ENCODE data around the gene HTRA3.

HTRA3 gene

GRCh38 chr4:8228319-8229250 is 41.0 kb upstream of the HTRA3 start:
- no peak for TF ChIP-seq CTCF (IDR thresholded peaks at IDR 0.05; ENCODE audit: unreplicated experiment in 3 of 3)
- peaks cover 10% of the 10 kb centered on the region for H3K27me3 Mint-ChIP-seq (ENCODE audit: low read depth)
- no peak overlapping the region for H3K4me3 Mint-ChIP-seq
- no peaks in the 10 kb centered on the region for H3K9me3 Mint-ChIP-seq
- peaks cover 3% of the 10 kb centered on the region for H3K36me3 Mint-ChIP-seq (ENCODE audit: low read depth)
- H3K4me1 Mint-ChIP-seq = peaks cover 36% of the 10 kb centered on the region
- H3K27ac Mint-ChIP-seq = no peak overlapping the region

- H3K27me3 Mint-ChIP-seq (ENCODE audit: low read depth) = peaks cover 4% of the 10 kb centered on the region
- H3K9me3 Mint-ChIP-seq = no peaks in the 10 kb centered on the region
- peaks cover 29% of the 10 kb centered on the region for H3K4me1 Mint-ChIP-seq
- no peak overlapping the region for H3K4me3 Mint-ChIP-seq
- H3K36me3 Mint-ChIP-seq (ENCODE audit: low read depth) = peaks cover 2% of the 10 kb centered on the region
- no peak for TF ChIP-seq CTCF (IDR thresholded peaks at IDR 0.05; ENCODE audit: unreplicated experiment in 3 of 3)
- no peak overlapping the region for H3K27ac Mint-ChIP-seq
These were observed 40.1 kb upstream of the HTRA3 start for GRCh38 chr4:8229331-8229975.

GRCh38 chr4:8230033-8230432 is 39.5 kb upstream of the HTRA3 start:
- Mint-ChIP-seq H3K36me3 (ENCODE audit: low read depth) (no peaks in the 10 kb centered on the region), H3K4me1 (peaks cover 25% of the 10 kb centered on the region), H3K4me3 (no peak overlapping the region), H3K27ac (peak overlapping the region in 1 of 3 experiments; percentile 34), H3K9me3 (no peaks in the 10 kb centered on the region), H3K27me3 (ENCODE audit: low read depth) (peaks cover 4% of the 10 kb centered on the region)
- no peak for TF ChIP-seq CTCF (IDR thresholded peaks at IDR 0.05; ENCODE audit: unreplicated experiment in 3 of 3)

GRCh38 chr4:8230891-8231290 is 38.7 kb upstream of the HTRA3 start:
- TF ChIP-seq CTCF (IDR thresholded peaks at IDR 0.05; ENCODE audit: unreplicated experiment in 3 of 3) = no peak
- Mint-ChIP-seq H3K27ac (peak overlapping the region in 2 of 3 experiments; percentile 34 to 36), H3K9me3 (no peaks in the 10 kb centered on the region), H3K4me3 (no peak overlapping the region), H3K4me1 (peaks cover 19% of the 10 kb centered on the region), H3K36me3 (ENCODE audit: low read depth) (no peaks in the 10 kb centered on the region), H3K27me3 (ENCODE audit: low read depth) (peaks cover 4% of the 10 kb centered on the region)

- TF ChIP-seq CTCF (IDR thresholded peaks at IDR 0.05; ENCODE audit: unreplicated experiment in 3 of 3) = no peak
- H3K27me3 Mint-ChIP-seq (ENCODE audit: low read depth) = peaks cover 4% of the 10 kb centered on the region
These were observed 38.0 kb upstream of the HTRA3 start for GRCh38 chr4:8231551-8232049.

More at GRCh38 chr4:8231551-8232049, 38.0 kb upstream of the HTRA3 start:
- H3K4me3 Mint-ChIP-seq = no peak overlapping the region
- H3K36me3 Mint-ChIP-seq (ENCODE audit: low read depth) = no peaks in the 10 kb centered on the region
- H3K4me1 Mint-ChIP-seq = peaks cover 12% of the 10 kb centered on the region
- H3K27ac Mint-ChIP-seq = no peak overlapping the region
- no peaks in the 10 kb centered on the region for H3K9me3 Mint-ChIP-seq

All from nephron (organoid).